Stimulated activated CD4-positive, alpha-beta T cell treated with anti-CD3 and anti-CD28 coated beads, Interleukin-2, amount 100 ng/mL, for 24 hours (primary cell): ENCODE data around the gene MAP2K7.

Source experiments
- DNase-seq, 2 donors: peaks; one replicate each; pipeline ENCODE4 v3.0.0-alpha.2; 2020

Gene MAP2K7

DNA sequence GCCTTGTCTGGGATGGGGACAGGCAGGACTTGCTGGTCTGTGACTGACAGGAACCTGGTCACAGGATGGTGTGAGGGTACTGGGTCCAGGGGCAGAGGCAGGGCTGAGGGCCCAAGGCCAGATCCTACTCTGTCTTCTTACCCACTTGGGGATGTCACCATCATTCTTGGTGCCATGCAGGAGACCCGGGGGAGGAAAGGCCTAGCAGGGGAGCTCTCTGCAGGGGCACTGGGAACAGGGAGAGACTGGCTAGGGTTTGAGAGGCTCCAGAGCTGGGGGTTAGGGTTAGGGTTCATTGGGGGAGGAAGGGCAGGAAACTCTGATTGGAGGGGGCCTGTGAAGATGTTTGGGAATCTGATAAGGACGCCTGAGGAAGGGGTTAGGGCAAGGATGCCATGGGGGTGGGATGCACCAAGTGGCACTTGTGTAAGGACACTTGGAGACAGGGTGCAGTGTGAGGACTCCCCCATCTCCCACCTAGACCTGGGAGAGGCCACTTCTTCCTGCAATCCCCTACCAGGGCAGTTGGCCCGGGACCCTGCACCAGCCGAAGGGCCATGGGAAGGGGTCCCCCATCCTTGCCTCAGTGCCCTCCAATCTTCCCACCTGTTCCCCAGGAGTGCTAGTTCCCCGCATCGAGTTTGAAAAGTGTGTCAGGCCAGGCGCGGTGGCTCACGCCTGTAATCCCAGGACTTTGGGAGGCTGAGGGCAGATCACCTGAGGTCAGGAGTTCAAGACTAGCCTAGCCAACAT lies 36.4 kb upstream of the MAP2K7 start:
- DNase-seq: no peak

DNA sequence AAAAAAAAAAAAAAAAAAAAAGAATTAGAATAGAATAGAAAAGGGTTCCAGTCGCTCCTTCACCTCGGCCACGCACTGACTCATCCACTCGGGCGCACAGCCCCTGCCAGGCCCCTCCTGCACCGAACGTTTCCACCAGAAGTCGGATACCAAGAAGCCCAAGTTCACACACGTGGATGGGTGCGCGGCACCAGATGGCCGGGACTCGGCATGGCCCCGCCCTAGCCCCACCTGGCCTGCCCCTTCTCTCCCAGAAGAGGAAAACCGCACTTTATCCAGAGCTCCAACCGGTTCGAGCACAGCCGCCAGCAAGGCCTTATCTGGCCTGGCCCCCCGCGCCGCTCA lies 35.4 kb upstream of the MAP2K7 start:
- peak in 1 of 2 donors; percentile 39 for DNase-seq

DNA sequence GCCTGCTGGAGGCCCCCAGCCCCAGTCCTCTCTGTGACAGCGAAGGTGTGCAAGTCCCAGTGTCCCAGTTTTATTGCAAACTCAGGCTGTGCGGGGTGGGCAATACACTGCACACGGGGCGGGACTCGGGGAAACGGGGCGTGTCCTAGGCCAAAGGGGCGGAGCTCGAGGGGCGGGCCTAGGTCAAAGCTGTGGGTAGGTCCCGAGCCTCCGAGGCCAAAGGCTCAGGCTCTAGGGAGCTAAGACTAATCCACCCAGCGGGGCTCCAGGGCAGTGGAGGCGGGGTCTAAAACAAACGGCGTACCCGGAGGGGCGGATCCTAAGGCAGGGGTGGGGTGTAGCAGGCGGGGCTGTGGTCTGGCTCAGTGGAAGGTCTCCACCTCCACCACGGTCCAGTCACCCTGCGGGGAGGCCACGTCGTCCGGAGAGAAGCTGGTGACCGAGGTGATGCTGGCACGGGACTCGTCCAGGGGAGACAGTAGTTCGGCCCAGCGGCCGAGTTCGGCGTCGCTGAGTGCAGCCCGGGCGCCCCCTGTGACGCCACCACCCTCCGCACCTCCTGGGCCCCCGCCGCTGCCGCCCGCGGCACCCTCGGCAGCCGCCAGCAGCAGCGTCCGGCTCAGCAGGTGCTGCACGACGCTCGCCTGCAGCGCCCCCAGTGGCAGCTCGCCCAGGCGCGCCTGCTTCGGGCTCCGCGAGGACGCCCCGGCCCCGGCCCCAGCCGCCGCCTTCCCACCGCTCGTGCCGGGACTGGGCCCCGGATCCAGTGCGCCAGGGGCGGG lies 34.8 kb upstream of the MAP2K7 start:
- peak; percentile 80 to 86 for DNase-seq

DNA sequence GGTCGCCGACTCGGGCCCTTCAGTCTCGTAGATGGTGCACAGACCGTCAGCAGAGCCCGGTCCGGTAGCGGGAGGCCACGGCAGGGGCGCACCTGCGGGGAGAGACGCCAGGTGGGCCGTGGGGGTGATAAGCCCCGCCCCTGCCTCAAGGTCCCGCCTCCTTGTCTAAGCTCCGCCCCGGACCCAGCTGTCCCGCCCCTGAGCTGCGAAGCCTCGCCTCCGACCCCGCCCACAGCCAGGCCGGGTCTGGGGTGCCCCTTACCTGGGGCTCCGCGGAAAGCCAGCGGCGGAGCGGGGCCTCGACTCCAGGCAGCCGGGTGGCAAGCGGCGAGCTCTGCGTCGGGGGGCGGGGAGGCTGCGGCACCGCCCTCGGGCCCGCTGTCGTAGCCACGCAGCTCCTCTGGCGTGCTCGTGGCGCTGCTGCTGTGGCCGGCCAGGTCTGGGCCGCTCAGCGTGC lies 34.2 kb upstream of the MAP2K7 start:
- peak; percentile 79 to 83 for DNase-seq

DNA sequence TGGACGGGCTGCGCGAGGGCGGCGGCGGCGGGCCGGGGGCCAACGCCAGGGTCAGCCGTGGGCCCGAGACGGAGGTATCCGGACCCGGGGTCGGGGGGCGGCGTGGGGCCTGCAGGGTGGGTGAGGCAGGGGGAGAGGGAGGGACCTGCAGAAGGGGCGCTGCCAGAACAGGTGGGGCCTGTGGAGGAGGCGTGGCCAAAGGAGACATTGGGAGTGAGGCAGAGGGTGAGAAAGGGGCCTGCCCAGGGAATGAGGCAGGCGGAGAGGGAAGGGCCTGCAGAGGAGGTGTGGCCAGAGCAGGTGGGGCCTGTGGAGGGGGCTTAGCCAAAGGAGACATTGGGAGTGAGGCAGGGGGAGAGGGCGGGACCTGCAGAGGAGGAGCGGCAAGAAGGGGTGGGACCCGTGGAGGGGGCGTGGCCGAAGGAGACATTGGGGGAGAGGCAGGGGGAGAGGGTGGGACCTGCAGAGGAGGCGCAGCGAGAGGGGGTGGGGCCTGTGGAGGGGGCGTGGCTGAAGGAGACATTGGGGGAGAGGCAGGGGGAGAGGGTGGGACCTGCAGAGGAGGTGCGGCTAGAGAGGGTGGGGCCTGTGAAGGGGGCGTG lies 33.7 kb upstream of the MAP2K7 start:
- DNase-seq: peak; percentile 50 to 62

DNA sequence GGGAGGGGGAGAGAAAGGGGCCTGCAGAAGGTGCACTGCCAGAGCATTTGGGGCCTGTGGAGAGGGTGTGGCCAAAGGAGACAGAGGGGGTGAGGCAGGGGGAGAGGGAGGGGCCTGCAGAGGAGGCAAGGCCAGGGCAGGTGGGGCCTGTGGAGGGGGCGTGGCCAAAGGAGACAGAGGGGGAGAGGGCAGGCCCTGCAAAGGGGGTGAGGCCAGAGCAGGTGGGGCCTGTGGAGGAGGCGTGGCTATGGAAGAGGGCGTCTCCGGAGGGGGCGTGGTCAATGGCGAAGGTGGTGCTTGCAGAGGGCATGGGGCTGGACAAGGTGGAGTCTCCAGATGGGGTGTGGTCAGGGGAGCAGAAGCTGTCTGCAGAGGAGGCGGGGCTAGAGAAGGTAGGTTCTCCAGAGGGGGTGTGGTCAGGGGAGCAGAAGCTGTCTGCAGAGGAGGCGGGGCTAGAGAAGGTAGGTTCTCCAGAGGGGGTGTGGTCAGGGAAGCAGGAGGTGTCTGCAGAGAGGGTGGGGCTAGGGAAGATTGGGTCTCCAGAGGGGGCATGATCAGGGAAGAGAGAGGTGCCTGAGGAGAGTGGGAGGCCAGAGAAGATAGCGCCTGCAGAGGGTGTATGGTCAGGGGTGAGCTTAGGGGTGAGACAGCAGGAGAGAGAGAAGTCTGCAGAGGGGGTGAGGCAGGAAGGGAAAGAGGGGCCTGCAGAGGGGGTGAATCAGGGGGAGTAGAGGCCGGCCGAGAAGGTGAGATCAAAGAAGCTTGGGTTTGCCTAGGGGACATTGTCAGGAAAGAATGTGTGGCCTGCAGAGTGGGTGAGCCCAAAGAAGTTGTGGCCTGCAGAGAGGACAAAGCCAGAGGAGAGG lies 32.9 kb upstream of the MAP2K7 start:
- peak; percentile 45 to 70 for DNase-seq

DNA sequence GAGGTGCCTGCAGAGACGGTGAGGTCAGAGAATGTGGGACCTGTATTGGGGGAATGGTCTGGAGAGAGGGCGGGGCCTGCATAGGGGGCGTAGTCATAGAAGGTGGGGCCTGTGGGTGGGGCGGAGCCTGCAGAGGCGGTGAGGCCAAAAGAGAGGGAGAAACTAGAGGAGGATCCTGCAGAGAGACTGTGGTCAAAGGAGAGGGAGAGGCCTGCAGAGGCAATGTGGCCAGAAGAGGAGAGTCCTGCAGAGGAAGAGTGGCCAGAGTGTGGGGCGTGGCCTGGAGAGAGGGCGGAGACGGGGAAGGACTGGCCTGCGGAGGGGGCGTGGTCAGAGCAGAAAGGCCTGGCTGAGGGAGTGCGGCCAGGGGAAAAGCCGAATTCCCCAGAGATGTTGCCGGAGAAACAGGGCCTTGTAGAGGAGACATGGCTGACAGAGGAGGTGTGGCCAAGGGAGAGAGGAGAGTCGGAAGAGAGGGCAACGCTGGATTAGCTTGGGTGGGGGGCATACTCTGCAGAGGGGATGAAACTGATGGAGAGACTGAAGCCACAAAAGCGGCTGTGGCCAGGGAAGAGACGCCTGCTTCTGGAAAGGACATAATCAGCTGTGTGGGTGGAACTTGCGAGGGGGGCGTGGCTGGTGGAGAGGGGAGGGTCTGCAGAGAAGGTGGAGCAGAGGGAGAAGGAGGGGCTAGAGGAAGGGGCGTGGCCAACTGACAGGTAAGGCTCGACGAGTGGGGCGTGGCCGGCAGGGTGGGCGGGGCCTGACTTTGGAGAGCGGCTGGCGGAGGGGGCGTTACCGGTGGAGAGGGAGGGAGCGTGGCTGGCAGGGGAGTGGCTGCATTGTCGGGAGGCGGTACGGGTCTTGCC lies 32.0 kb upstream of the MAP2K7 start:
- peak; percentile 80 to 88 for DNase-seq

DNA sequence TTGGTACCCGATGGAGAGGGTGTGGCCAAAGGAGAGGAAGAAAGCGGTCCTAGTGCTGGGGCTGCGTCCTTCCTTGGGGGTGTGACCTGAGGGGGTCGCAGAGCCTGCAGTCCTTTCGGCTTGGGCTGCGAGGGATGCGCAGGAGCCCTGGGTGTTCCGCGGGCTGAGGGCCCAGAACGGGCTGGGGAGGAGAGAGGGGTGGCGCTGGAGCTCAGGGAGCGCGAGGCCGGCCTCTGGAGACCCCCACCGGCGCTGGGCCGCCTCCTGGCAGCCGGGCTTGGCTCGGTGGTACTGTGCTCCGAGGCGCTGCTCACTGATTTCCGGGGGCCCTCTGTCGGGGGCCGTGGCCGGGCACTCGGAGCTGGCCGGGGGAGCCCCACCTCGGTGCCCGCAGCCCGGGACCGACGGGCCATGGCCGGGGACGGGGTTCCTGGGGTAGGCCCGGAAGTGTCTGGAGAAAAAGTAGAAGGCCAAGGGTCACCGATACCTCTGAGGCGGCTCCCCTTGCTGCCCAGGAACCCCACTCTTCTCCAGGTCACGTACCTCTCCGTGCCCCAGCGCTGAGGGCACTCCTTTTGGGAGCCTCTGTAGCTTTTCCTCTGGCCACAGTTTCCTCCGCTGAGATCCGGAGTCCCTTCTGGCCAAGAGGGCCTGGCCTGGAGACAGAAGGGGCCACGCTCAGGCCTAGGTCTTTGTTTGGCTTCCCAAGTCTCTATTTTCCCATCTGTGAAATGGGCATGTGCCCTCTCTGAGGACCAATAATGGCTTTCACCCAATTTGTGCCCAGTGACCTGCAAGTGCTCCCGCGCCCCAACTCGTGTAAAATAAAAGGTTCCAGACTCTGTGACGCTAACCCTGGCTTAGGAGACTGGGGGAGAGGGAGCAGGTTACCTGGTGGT lies 31.1 kb upstream of the MAP2K7 start:
- DNase-seq: no peak

DNA sequence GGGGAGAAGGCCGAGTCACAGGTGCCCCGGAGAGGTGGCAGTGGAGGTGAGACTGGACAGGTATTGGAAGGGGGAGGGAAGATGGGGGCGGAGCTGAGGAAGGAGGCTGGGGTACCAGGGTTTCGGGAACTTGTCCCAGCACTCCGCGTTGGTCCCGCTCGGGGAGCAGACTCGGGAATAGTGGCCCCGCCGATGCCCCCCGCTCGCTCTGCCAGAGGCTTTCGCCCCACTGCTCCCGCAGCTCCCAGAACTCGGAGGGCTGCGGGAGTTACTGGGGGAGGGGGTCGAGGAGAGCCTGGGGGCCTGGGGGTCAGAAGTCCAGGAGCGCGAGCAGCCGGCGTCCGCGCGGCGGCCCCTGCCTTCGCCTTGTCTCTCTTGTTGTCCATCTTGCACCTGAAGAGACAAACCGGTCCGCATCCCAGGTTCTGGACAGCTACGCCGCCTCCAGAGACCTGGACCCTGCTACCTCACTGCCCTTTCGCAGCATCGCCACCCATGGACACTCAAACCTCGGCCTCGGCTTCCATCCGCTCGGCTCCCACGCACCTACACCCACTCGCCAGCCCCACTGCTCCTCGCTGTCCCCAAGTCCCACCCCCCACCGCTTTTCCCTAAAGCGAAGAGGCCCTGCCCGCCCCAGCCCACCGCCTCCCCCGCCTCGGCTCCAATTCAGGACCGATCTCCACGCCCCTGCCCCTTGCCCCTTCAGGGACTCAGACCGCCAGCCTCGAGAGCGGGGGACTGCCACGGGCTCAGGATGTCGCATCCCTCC lies 30.2 kb upstream of the MAP2K7 start:
- DNase-seq: no peak

DNA sequence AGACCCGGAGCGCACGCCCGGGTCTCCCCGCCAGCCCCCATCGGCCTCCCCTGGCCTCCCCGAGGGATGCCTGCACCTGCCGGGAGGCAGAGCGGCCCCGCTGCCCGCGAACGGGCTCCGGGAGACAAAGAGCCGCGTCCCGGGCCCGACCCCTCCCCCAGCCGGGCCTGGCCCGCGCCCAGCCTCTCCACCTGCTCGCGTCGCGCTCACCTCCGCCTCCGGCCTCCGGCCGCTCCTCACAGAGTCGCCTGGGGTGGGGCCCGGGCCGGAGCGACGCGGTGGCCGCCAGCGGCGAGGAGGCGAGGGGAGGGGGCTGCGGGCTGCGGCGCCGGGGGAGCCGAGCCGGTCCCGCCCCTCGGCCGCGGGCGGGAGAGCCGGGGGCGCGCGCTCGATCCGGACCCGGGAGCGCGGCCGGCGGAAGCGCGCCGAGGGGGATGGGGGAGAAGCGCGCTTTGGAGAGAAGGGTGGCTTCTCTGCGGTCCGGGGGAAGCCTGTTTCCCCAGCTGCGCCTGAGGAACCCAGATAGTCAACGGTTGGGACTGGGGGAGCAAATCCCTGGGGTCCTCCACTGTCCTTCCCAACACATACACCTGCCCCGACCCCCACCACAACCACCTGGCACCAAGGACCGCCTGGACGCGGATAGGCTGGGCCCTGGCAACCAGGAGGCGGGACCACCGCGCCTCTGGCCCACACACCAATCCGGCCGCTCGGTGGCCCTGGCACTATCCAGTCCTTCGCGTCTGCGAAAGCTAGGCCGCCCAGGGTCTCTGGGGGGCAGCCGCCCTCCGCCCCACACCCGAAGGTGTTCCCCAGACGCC lies 29.4 kb upstream of the MAP2K7 start, which contains the start of gene PRR36:
Gene PRR36, minus strand, starts transcription at position 315 of the 821 bp plus-strand sequence. CDS start 701 bp downstream, outside the sequence.
- peak in 1 of 2 donors; percentile 35 for DNase-seq

DNA sequence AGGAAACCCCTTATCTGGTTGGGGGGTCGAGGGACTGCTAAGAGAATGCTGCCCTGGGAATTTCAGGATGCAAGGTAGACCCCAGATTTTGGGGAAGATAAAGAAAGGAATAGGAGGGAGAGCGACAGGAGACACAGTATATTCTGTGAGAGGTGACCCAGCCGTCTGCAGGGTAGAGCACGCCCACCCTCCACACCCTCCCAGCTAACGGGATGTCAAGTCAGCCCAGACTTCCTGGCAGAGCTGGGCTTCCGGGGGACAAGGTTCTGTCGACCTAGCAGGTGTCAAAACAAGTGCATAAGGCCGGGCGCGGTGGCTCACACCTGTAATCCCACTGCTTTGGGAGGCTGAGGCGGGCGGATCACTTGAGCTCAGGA lies 28.8 kb upstream of the MAP2K7 start:
- DNase-seq: no peak

DNA sequence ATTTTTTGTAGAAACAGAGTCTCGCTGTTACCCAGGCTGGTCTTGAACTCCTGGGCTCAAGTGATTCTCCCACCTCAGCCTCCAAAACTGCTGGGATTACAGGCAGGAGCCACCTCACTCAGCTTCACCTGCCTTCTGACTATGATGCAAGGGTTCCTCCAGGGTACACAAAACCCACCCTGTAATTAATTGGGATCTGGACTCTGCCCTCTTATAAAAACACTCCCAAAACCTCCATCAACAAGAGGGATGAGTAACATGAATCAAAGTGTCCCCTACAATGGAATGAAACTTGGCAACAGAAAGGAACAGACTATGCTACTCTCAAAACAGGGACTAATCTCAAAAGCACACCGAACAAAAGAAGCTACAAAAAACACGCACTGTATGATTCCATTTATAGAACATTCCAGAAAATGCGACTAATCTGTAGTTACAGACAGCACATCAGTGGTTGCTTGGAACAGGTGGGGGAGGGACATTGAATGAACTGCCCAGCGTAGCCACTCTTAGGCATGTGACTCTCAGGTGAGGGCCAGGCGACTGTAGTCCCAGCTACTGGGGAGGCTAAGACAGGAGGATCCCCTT lies 26.3 kb upstream of the MAP2K7 start:
- no peak for DNase-seq

DNA sequence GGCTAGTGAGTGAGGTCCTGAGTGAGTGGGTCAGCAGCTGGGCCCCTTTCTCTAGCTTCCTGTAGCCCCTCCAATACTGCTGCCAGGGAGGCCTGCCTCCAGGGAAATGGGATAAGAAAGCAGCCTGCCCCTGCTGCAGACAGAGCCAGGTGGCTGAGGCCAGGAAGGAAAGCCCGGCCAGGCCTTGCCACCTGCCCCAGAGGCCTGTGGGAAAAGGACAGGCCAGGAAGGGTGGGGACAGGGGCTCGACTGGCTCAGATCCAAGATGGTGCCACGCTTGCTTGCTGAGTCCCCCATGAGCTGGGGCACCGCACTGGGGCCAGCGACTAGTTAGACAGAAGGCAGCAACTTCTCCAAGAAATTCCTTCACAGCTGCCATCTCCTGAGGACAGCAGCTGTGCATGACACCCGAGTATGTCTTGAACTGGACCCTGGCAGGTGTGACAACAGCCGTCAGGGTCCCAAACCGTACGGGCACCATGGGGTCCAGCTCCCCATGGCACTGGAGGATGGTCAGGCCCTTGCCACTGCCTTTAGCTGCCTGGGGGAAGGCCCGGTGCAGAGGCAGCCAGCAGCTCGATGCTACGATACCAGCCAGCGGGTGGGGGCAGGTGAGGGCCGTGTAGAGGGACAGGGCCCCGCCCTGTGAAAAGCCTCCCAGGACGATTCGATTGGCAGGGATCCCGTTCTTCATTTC lies 24.4 kb upstream of the MAP2K7 start:
- no peak for DNase-seq

DNA sequence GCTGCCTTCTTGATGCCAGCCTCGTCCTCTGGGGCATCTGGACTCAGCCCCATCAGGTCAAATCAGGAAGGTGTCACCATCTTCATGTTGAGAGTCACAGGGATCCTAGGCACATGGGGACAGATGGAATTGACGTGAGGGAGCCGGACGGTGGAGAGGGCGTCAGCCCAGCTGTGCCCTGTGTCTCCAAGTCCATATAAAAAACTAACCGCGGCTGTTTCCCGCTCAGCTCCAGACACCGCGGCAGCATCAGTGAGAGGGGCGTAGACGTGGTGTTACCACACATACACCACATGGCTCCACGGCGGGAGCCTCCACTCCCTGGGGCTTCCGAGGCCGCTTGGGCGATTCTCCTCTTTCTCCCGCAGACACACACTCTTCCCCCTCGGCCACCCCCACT lies 23.8 kb upstream of the MAP2K7 start:
- no peak for DNase-seq

DNA sequence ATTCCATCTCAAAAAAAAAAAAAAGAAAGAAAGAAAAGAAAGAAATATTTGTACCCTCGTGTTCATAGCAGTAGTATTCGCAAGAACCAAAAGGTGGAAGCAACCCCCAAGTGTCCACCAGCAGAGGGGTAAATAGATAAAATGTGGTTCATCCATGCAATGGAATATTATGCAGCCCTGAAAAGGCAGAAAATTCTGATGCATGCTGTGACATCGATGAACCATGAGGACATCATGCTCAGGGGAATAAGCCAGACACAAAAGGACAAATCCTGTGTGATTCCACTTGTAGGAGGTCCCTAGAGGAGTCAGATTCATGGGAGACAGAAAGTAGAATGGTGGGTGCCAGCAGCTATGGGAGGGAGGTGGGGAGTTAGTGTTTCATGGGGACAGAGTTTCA lies 21.8 kb upstream of the MAP2K7 start:
- no peak for DNase-seq

DNA sequence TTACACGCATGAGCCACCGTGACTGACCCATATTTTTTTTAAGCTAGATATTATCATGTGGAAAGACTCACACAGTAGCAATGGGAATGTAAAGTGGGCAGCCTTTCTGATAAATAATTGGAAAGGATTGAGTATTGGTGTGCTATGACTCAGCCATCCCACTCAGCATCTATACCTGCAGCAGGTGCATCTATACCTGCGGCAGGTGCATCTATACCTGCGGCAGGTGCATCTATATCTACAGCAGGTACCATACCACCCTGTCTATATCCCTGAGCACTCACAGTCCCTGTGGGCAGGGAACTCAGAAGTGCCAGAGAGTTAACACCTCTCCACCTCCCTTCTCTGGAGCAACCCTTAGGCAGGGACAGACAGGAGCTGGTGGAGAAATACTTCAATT lies 20.6 kb upstream of the MAP2K7 start:
- no peak for DNase-seq

DNA sequence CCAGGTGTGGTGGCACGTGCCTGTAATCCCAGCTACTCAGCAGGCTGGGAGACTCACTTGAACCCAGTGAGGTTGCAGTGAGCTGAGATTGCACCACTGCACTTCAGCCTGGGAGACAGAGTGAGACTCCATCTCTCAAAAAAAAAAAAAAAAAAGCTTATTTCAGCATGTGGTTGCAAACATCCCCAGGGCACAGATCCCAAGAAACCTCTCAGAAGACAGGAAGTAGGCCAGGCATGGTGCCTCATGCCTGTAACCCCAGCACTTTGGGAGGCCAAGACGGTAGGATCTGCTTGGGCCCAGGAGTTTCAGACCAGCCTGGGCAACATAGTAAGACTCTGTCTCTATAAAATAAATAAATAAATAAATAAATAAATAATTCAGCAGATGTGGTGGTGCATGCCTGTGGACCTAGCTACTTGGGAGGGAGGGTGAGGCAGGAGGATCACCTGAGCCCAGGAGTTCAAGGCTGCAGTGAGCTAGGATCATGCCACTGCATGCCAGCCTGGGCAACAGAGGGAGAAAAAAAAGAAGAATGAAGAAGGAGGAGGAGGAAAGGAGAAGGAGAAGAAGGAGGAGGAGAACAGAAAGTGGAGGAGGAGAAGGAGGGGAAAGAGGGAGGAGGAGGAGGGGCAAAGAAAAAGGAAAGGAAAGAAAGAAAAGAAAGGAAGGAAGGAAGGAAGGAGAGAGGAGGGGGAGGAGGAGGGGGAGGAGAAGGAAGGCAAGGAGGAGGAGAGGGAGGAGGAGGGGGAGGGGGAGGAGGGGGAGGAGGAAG lies 19.7 kb upstream of the MAP2K7 start:
- no peak for DNase-seq
